K562 (cell line): Measurements from ENCODE around the gene MPI. TPM values are rescaled to one million over a fixed set of nuclear protein-coding genes. Genes with fewer than 3 reads are reported as not detected.

Experiments
- BRF1 ChIP-seq: IDR thresholded peaks from 3 replicates; pipeline ENCODE4 v1.6.1; 2011; ENCODE audit warnings: borderline replicate concordance, mild to moderate bottlenecking; ENCODE audit not compliant: insufficient read length; ENCODE audit errors: extremely low read depth
- FUS ChIP-seq: fragments of 200-400 bp; formaldehyde crosslinking; optimal IDR thresholded peaks from 2 replicates; pipeline ENCODE3; 2017; ENCODE audit warnings: low read depth, low read length
- HDAC6 ChIP-seq: IDR thresholded peaks from 2 replicates; pipeline ENCODE4 v1.6.1; 2012; ENCODE audit warnings: low read depth, mild to moderate bottlenecking, control low read depth, inconsistent platforms, low read length, moderate library complexity
- NONO ChIP-seq, 2 experiments: fragments of 200-400 bp in 1 of 2; fragments of 450-650 bp in 1 of 2; formaldehyde crosslinking in 1 of 2; IDR thresholded peaks; 2 replicates each; pipeline ENCODE4 v1.6.1; 2017; ENCODE audit warnings: low read depth in 2 of 2, mild to moderate bottlenecking in 2 of 2, moderate library complexity in 2 of 2, low read length in 1 of 2
- NR4A1 ChIP-seq, 2 experiments: fragments of 250-450 bp in 1 of 2; fragments of 450-650 bp in 1 of 2; sonication (Bioruptor Pico) in 1 of 2; IDR thresholded peaks; 2 replicates each; pipeline versions ENCODE4 v1.4.0 to v1.6.1; 2016 to 2020; ENCODE audit warnings: mild to moderate bottlenecking in 2 of 2, missing compliant biosample characterization in 1 of 2, missing genetic modification characterization in 1 of 2, moderate library complexity in 1 of 2
- PPARD ChIP-seq: fragments of 250-450 bp; sonication (Bioruptor Pico); IDR thresholded peaks from 2 replicates; pipeline ENCODE4 v1.8.0; 2022; ENCODE audit warnings: inconsistent platforms, mild to moderate bottlenecking, moderate library complexity
- SMARCB1 ChIP-seq: IDR thresholded peaks from 2 replicates; pipeline ENCODE4 v1.6.1; 2011; ENCODE audit warnings: improper control_type of control experiment, low read depth; ENCODE audit not compliant: insufficient read length
- SRSF3 ChIP-seq: fragments of 200-400 bp; formaldehyde crosslinking; IDR thresholded peaks from 2 replicates; pipeline ENCODE4 v1.6.1; 2016; ENCODE audit warnings: mild to moderate bottlenecking, low read length, moderate library complexity; ENCODE audit not compliant: insufficient read depth
- ZFX ChIP-seq: sonication (generic); formaldehyde crosslinking; IDR thresholded peaks from 2 replicates; pipeline ENCODE4 v1.8.0; 2022; ENCODE audit warnings: mild to moderate bottlenecking, missing genetic modification reagents, moderate library complexity
- ZNF134 ChIP-seq: fragments of 250-450 bp; sonication (Bioruptor Pico); conservative IDR thresholded peaks from 2 replicates; pipeline ENCODE4 v1.4.0; 2020
- ZNF668 ChIP-seq: fragments of 250-450 bp; sonication (Bioruptor Pico); IDR thresholded peaks from 2 replicates; pipeline ENCODE4 v1.8.0; 2022; ENCODE audit warnings: mild to moderate bottlenecking, inconsistent platforms
- polyA plus RNA-seq, 8 experiments: library from polyadenylated mRNA; depleted of rRNA in 4 of 8; stranded (reverse) in 5 of 8; unstranded in 3 of 8; fragments of >200 nt; fragmentation: Nextera tagmentation in 2 of 8; fragmentation: Illumina TruSeq in 1 of 8; extraction: Ambion mirVana in 2 of 8; extraction: Trizol in 1 of 8; gene quantifications; 2 replicates each; pipeline versions ENCODE4 v1.2.1 to v1.2.3, GENCODE V29; 2011 to 2014; ENCODE audit warnings: inconsistent platforms in 1 of 8, missing spikeins in 1 of 8
- total RNA-seq, 7 experiments: library from RNA; depleted of rRNA in 6 of 7; stranded (reverse); fragments of >200 nt in 6 of 7; fragmentation: Illumina TruSeq in 2 of 7; extraction: Trizol in 2 of 7; gene quantifications; 2 replicates each; pipeline versions ENCODE4 v1.2.1 to v1.2.3, GENCODE V29; 2011 to 2021; ENCODE audit warnings: low replicate concordance in 1 of 7
- TF ChIP-seq, protein P1 (sequence below): sonication (generic); formaldehyde crosslinking; IDR thresholded peaks from 2 replicates; pipeline ENCODE4 v1.4.0; 2020; ENCODE audit warnings: mild to moderate bottlenecking, missing genetic modification reagents
- TF ChIP-seq, protein P2 (sequence below), 2 experiments: fragments of 250-450 bp in 1 of 2; fragments of 450-650 bp in 1 of 2; sonication (Bioruptor Pico) in 1 of 2; IDR thresholded peaks; 2 replicates each; pipeline versions ENCODE4 v1.6.1 to v1.8.0; 2016 to 2021; ENCODE audit warnings: mild to moderate bottlenecking in 2 of 2, moderate library complexity in 2 of 2, missing compliant biosample characterization in 1 of 2, missing genetic modification characterization in 1 of 2
- TF ChIP-seq, protein P3 (sequence below): sonication (generic); formaldehyde crosslinking; IDR thresholded peaks from 2 replicates; pipeline ENCODE4 v1.8.0; 2023; ENCODE audit warnings: mild to moderate bottlenecking, missing genetic modification reagents
- TF ChIP-seq, protein P4 (sequence below): sonication (generic); formaldehyde crosslinking; IDR thresholded peaks from 2 replicates; pipeline ENCODE4 v1.8.0; 2022; ENCODE audit warnings: mild to moderate bottlenecking, missing genetic modification reagents

The MPI gene
- total and polyA plus RNA-seq, 9 of the 15 experiments (the other 6 are each of a cell fraction or from before 2014, with no cell fraction given): 30.7 to 105 (median 40.5) TPM

DNA sequence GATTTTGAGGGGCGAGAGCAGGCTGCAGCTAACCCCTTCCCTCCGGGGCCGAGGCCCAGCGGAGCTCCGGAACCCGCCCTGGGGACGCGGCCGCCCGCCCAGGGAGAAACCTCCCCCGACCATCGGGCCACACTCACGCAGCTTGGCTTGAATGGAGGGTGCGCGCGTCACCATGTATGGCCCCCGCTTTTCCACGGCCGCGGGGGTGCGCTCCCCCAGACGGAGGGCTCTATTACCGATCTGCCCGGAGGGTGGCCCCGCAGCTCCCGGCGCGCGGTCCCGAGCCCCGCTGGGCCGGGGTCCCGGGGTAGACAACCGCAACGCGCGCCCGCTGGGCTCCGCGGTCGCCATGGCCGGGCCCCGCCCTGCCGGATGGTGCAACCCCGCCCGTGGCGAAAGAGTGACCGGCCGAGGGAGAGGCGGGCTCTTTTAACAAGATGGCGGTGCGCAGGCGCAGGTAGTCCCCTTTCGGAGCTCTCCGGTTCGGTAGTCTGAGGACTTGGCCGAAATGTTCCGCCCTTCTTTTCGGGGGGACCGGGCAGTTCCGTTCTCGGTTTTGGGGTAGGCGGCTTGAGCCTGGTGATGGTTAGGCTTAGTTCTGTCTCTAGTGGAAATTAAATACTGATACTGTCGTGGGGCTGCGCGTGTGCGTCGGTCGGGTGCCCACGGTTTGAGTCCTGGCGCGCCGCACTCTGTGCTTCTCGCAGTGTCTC lies 16.8 kb downstream of the MPI start, which contains the start of gene FAM219B (continued):
- TF ChIP-seq NONO (IDR thresholded peaks at IDR 0.05; ENCODE audit: low read depth in 2 of 2, low read length in 1 of 2) (peak; percentile 59 to 88; a peak in 3 of 4 replicates), FUS (no peak), PPARD (CRISPR knock-in tag) (no peak), ZNF668 (no peak), NR4A1 (CRISPR knock-in tag; IDR thresholded peaks at IDR 0.05) (no peak), NR4A1 (tag; IDR thresholded peaks at IDR 0.05) (no peak), SMARCB1 (no peak), ZNF134 (no peak), SRSF3 (no peak), HDAC6 (no peak), ZFX (CRISPR knock-in tag) (peak; percentile 68), BRF1 (no peak)
- TF ChIP-seq, protein P1, sequence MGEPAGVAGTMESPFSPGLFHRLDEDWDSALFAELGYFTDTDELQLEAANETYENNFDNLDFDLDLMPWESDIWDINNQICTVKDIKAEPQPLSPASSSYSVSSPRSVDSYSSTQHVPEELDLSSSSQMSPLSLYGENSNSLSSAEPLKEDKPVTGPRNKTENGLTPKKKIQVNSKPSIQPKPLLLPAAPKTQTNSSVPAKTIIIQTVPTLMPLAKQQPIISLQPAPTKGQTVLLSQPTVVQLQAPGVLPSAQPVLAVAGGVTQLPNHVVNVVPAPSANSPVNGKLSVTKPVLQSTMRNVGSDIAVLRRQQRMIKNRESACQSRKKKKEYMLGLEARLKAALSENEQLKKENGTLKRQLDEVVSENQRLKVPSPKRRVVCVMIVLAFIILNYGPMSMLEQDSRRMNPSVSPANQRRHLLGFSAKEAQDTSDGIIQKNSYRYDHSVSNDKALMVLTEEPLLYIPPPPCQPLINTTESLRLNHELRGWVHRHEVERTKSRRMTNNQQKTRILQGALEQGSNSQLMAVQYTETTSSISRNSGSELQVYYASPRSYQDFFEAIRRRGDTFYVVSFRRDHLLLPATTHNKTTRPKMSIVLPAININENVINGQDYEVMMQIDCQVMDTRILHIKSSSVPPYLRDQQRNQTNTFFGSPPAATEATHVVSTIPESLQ (CRISPR knock-in tag): no peak
- TF ChIP-seq, protein P2, sequence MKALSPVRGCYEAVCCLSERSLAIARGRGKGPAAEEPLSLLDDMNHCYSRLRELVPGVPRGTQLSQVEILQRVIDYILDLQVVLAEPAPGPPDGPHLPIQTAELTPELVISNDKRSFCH (CRISPR knock-in tag; IDR thresholded peaks at IDR 0.05): no peak
- TF ChIP-seq, protein P2 (tag; IDR thresholded peaks at IDR 0.05): no peak
- TF ChIP-seq, protein P3, sequence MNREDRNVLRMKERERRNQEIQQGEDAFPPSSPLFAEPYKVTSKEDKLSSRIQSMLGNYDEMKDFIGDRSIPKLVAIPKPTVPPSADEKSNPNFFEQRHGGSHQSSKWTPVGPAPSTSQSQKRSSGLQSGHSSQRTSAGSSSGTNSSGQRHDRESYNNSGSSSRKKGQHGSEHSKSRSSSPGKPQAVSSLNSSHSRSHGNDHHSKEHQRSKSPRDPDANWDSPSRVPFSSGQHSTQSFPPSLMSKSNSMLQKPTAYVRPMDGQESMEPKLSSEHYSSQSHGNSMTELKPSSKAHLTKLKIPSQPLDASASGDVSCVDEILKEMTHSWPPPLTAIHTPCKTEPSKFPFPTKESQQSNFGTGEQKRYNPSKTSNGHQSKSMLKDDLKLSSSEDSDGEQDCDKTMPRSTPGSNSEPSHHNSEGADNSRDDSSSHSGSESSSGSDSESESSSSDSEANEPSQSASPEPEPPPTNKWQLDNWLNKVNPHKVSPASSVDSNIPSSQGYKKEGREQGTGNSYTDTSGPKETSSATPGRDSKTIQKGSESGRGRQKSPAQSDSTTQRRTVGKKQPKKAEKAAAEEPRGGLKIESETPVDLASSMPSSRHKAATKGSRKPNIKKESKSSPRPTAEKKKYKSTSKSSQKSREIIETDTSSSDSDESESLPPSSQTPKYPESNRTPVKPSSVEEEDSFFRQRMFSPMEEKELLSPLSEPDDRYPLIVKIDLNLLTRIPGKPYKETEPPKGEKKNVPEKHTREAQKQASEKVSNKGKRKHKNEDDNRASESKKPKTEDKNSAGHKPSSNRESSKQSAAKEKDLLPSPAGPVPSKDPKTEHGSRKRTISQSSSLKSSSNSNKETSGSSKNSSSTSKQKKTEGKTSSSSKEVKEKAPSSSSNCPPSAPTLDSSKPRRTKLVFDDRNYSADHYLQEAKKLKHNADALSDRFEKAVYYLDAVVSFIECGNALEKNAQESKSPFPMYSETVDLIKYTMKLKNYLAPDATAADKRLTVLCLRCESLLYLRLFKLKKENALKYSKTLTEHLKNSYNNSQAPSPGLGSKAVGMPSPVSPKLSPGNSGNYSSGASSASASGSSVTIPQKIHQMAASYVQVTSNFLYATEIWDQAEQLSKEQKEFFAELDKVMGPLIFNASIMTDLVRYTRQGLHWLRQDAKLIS (CRISPR knock-in tag): no peak
- TF ChIP-seq, protein P4, sequence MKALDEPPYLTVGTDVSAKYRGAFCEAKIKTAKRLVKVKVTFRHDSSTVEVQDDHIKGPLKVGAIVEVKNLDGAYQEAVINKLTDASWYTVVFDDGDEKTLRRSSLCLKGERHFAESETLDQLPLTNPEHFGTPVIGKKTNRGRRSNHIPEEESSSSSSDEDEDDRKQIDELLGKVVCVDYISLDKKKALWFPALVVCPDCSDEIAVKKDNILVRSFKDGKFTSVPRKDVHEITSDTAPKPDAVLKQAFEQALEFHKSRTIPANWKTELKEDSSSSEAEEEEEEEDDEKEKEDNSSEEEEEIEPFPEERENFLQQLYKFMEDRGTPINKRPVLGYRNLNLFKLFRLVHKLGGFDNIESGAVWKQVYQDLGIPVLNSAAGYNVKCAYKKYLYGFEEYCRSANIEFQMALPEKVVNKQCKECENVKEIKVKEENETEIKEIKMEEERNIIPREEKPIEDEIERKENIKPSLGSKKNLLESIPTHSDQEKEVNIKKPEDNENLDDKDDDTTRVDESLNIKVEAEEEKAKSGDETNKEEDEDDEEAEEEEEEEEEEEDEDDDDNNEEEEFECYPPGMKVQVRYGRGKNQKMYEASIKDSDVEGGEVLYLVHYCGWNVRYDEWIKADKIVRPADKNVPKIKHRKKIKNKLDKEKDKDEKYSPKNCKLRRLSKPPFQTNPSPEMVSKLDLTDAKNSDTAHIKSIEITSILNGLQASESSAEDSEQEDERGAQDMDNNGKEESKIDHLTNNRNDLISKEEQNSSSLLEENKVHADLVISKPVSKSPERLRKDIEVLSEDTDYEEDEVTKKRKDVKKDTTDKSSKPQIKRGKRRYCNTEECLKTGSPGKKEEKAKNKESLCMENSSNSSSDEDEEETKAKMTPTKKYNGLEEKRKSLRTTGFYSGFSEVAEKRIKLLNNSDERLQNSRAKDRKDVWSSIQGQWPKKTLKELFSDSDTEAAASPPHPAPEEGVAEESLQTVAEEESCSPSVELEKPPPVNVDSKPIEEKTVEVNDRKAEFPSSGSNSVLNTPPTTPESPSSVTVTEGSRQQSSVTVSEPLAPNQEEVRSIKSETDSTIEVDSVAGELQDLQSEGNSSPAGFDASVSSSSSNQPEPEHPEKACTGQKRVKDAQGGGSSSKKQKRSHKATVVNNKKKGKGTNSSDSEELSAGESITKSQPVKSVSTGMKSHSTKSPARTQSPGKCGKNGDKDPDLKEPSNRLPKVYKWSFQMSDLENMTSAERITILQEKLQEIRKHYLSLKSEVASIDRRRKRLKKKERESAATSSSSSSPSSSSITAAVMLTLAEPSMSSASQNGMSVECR (CRISPR knock-in tag): peak; percentile 75
